Stimulated activated CD4-positive, alpha-beta T cell treated with anti-CD3 and anti-CD28 coated beads, Interleukin-1b, Interleukin-23, amount 100 ng/mL, for 1 hour (primary cell): Measurements from ENCODE around the gene DNLZ.

ENCODE experiments used
- DNase-seq, 2 donors: peaks; one replicate each; pipeline ENCODE4 v3.0.0-alpha.2; 2020; ENCODE audit warnings: low read depth in 2 of 2

The DNLZ gene

GRCh38 chr9:136316896-136317676 is 46.5 kb downstream of the DNLZ start:
- no peak for DNase-seq

DNA sequence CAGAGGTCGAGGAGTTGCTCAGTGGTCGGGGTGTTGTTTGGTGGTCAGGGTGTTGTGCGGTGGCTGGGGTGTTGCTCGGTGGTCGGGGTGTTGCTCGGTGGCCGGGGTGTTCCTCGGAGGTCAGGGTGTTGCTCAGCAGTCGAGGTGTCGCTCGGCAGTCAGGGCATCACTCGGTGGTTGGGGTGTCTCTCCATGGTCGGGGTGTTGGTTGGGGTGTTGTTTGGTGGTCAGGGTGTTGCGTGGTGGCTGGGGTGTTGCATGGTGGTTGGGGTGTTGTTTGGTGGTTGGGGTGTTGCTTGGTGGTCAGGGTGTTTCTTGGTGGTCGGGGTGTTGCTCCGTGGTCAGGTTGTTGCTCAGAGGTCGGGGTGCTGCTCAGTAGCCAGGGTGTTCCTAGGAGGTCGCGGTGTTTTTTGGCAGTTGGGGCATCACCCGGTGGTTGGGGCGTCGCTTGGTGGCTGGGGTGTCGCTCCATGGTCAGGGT is 47.2 kb downstream of the DNLZ start:
- DNase-seq, result no peak

DNA sequence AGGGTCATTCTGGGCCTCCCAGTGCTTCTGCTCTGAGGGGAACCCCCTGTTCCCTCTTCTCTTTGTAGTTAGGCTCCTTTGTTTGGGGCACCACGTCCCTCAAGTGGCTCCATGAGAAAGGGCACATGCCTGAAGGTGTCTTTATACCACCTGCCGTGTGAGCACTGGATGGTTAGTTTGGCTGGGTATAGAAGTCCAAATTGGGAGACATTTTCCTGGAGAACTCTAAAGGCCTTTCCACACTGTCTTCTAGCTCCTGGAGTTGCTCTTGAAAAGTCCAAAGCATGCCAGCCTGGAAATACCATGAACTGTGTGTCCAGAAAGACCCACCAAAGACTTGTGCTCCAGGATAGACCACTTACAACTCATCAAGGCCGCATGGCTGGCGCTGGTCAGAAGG is 48.6 kb downstream of the DNLZ start:
- DNase-seq, result no peak

- no peak for DNase-seq
Observed at GRCh38 chr9:136314056-136314416, 49.5 kb downstream of the DNLZ start.

- DNase-seq, result no peak
Observed at GRCh38 chr9:136313111-136314055, 50.2 kb downstream of the DNLZ start.

DNA sequence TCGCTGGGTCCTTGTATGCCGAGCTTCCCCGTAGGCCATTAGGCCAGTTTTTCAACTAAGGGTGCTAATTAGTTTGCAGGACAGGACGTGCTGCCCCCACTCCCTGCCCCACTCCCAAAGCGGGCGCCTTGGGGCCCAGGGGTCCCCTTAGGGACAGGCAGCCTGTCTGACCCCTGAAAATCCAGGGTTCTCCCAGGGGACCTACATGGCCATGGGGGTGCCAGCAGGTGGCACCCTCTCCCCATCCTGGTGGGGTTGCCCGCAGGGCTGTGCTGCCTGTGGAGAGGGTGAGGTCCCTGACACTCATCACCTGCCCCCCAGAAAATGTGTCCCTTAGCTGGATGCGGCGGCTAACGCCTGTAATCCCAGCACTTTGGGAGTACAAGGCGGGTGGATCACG is 51.1 kb downstream of the DNLZ start:
- peak in 1 of 2 donors; percentile 22 for DNase-seq

GRCh38 chr9:136312009-136312375 is 51.6 kb downstream of the DNLZ start:
- DNase-seq, result no peak

- no peak for DNase-seq
Observed at GRCh38 chr9:136311051-136312008, 52.2 kb downstream of the DNLZ start.

DNA sequence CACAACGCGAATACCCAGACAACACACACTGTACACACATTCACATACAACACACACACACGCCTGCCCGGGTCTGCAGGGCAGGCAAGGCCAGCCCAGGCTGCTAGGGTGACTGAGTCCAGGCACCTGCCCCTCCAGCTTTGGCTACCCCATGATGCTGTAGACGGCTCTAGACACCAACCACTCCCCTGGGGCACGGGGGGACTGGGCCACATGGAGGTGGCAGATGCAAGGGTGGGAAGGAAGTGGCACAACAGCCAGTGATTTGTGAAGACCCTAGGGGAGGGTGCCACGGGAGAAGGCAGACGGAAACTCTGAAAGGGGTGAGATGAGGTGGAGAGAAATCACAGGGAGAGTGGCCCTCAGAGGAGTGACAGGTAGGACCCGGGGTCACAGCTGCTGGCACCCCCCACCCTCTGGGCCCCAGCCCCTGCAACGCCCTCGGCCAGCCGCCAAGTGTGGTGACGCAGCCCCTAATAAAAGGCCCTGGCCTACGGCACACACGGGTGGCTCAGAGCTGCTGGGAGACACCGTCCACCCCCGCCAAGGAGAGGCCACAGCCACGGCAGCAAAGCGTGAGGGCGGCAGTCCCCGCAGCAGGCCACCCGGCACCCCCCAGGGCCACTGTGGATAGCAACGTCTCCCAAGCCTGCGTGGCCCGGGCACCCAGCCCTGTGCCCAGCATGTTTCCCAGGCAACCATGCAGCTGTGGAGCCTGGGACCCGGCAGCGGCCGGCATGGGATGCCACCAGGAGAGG is 53.1 kb downstream of the DNLZ start:
- no peak for DNase-seq

DNA sequence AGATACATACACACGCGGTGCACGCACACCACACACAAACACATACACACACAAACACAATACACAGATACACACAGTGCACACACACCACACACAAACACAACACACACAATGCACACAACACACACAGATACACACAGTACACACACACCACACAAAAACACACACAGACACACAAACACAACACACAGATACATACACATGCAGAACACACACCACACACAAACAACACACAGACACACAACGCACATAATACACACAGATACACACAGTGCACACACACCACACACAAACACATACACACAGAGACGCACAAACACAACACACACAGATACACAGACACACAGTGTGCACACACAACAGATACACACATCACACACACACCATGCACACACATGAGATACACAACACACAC is 53.7 kb downstream of the DNLZ start:
- DNase-seq, result no peak
